NCI-H1436 treated with DMSO at 0.1 percent for 48 hours (cell line): ENCODE data around the gene FAM117A.

Source experiments
- DNase-seq: peaks from one replicate; lab custom pipeline; 2025; lab: John Stamatoyannopoulos, UW

FAM117A gene

DNA sequence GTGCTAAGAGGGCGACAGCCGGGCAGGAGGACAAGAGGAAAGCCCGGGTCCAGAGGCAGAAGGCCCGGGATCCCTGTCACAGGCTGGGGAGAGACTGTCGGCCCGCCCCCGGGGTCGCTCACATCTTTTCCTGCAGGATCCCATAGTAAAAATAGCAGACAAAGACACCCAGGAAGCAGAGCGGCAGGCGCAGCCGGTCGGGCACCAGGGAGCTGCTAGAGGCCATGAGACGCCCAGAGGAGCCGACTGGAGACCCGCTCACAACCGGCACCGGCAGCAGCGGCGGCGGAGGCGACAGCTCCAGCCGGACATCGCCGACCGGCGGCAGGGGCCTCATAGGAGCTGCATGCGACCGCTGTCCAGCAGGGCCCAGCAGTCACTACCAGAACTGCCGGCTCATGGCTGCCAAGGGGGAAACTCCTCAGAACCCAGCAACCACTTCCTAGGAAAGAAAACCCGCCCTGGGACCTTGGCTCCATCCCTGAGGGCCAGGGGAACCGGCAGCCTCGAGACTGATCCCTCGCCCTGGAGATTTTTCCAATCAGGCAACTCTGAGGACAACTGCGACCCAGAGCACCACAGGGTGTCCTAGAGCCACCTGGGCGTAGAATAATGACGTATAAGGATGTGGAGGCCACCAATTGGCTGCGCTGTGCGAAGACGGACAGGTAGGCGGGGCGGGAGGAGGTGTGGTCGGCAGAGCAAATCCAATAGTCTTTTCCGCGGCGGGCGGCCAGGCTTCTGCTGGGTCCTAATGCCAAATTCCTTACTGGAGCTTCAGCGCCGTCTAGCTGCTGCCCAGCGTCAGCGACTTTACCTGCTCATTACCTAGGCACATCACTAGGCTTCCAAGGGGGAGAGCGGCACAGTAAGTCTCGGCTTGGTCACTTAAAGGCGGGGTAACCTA is 56.1 kb downstream of the FAM117A start, which contains the start of gene SLC35B1:
Gene SLC35B1, minus strand, starts transcription at position 357 of the 907 bp plus-strand sequence. Its CDS starts 131 bp downstream, at position 226.
- DNase-seq, result peak; percentile 98

DNA sequence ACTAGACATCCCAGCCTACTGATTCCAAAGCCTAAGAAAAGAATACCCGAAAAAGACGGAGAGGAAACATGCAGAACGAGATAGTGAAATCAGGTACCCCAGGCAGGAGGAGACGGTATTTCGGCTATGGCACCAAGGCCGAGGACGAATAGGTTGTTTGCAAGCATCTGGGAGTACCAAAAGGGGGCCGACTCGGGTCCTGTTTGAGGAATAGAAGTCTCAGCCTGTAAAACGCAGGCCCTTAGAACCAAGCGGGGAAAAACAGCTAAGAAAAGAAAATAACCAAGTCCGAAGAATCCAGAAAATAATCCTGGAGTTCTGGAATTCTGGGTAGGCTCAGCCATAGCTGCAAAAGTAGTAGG is 56.7 kb downstream of the FAM117A start:
- DNase-seq, result no peak

DNA sequence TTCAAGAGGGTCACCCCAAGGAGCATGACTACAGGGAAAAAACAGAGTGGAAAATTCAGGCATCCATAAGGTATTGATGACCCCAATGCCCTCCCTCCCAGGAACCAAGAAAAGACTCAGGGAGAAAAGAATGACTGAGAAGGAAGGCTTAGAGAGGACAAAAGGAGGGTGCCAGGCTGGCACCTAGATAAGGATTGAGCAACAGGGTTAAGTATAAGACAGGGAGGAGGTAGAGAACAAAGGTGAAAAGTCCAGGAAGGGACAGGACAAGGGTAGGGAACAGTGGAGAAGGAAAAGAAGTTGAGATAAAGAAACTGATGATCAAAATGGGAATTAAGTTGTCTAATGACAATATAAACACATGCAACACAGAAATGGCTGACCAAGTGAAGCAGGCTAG is 58.7 kb downstream of the FAM117A start:
- DNase-seq, result no peak

DNA sequence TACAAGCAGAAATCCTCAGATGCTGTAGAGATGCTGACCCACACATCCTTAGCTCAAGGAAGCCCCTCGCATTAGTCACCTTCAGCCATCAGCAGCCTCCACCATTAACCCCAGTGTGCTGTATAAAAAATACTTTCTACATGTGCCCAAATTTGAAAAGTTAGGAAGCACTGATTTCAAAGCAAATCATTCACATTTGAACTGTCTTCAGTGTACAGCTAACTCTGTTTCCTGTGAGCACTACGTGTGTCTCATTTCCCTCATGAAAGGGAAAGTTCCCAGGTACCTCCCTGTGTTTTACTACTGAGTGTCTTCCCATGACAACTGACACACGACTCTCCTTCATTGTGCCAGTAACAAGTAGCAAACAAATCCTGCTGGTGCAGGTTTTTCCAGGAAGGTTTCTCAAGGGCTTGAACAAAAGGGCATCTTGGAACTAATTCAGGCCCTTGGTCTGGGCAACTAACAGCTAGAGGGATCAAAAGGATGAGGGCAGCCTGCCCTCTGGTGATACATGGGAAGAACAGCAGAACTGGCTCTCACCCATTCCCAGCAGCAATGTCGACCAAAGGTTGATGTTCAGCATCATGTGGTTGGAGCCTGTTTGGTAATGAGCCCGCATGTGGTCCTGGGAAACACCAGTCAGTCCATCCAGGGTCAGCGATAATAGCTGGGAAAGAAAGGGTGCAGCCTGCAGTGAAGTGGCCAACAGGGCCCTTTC is 60.2 kb downstream of the FAM117A start:
- DNase-seq, result no peak

DNA sequence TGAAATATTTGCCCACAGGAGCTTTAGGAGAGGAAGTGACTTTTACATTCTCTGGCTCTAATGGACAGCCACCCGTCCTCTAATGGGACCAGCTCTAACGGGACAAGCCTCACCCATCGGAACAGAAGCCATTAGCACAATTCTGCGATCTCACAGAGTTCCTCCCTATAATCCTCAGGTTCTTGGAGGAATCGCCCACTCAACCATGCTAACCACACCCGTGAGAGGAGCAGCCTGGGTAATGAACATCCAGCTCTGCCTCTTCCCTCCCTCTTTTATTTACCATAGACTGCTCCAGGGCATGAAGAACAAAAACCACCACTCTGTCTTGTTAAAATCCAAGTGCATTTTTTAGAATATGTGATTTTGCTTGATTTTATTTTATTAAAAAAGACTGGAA is 63.0 kb downstream of the FAM117A start:
- no peak for DNase-seq

DNA sequence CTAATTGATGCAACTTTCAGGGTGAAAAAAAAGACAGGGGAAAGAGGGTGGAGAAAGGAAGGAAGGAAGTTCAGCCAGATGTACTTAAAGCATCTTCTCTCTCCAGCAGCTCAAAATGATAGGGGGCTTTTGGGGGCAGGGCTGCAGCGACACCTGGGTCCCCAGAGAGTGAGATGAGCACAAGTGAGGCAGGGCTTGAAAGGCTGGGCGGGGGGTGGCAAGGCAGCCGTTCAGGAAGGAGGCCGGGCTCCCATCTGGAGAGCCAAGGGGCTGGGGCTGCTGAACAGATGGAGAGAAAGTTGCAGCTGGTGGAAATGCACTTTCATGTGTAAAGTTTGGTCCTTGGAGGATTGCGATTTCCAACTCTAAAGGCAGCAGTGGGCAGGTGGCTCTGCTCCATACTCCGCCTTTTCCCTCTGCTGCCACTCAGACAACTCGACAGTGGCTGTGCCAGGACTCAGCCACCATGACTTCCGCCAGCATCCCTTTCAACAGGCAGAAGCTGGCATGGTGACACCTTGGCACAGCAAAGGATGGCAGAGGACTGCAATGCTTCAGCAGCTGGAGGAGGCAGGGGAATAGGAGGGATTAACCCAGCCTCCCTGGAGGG is 63.9 kb downstream of the FAM117A start:
- DNase-seq, result no peak

DNA sequence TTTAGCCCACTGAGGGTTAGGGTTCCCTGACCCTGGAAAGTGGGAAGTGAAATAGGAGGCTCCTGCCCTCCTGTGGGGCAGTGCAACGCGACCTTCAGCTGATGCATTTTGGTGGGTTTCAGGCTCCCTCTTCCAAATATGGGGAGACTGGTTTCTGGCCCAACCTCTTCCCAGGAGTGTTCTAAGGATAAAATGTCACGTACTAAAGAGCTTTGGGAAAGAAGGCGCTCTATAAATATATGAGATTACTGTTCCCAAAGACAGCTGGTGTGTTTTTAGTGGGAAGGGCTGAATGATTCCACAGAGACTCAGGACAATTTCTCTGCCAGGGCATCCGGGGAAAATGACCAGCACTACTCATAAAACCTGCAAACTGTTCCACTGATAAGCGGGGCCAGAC is 65.9 kb downstream of the FAM117A start:
- no peak for DNase-seq

DNA sequence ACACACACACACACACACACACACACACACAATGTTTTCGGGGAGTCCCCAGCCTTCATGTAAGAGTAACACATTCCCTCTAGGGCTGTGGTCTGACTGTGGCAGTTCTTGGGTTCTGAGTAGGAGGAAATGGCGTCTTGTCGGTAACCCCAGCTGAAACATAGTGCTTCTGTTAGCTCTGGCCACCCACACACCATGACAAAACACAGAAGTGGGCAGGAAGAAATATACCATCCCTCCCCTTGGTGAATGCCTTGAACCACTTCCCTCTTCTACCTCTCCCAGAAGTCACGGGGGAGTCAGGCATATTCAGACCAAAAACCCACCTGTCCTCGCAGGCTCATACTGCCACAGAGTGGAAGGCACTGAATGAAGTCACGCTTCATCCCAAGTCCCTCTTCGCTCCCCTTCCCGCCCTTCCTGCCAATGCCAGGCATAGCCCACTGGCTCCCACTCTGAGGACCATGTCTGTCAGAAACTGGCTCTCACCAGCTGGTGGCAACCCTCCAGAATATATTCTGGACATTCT is 67.6 kb downstream of the FAM117A start:
- no peak for DNase-seq

DNA sequence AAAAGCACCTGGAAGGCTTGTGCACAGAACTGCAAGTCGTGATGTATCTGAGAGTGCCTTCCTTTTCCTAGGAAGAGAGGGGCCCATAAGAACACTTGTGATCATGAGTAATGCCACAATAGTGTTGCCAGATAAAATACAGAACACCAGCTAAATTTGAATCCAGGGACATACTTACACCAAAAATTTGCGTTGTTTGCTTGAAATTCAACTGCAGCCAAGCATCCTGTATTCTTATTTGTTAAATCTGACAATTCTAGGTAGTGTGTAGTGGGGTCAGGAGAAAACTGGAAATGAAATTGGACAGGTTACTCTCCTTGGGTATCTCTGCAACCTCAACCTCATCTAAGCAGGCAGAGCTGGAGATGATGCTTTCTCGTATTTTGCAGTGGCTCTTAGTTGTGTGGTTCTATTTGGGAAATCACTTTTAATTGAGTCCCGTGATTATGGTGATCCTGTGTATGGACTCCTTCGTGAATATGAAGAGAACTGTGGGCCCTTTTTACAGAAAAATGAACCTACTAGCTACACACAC is 68.2 kb downstream of the FAM117A start:
- no peak for DNase-seq

DNA sequence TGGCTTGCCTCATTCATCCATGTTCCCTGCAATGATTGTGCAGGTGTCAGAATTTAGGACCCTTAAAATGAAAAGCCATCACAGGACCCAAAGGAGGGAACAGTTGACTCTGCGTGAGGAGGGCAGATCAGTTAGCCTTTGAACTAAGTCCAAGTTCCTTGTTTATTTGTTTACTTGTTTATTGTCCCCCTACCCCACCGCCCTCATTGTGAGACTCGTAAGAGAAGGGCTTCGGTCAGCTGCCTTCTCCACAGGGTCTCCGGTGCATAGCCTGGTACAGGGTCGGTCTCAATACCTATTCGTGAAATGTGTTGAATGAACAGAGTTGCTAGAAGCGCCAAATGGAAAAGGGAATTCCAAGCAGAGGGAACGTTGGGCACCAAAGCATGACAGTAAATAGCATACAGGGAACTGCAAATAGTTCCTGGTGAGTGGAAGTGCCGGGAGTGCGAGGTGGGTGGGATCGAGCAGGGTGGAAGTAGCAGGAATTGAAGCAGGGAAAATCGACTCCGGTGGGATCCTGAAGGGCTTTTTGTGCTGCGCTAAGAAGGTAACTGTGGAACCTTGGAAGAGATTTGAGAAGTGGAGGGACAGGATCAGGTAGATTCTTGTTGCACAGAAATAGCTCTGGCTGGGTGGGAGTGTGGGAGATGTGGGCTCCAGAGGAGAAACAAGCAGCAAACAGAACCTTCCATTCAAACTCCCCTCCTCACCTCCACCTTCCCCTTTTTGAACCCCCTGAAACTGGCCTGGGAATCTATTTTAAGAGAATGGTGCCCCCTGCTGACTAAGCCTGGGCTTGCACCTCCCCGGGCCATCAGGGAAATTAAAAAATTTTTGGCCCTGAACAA is 68.9 kb downstream of the FAM117A start:
- DNase-seq, result no peak

DNA sequence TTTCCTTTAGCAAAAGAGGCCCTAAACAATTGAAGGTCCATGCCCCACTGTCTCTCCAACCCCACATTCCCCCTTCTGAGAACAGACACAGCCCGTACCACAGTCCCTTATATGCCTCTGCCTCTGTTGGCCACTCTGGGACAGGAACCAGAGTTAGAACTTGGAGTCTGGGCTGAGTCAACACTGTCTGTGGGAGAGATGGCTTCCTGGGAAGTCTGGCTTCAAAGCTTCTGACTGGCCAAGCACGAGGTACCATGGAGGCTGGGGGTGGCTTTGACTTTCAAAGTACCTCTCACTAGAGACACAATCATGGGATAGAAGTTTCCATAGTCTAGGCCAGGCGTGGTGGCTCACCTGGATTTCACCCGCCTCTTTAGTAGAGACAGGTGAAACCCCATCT is 71.2 kb downstream of the FAM117A start:
- DNase-seq, result no peak

DNA sequence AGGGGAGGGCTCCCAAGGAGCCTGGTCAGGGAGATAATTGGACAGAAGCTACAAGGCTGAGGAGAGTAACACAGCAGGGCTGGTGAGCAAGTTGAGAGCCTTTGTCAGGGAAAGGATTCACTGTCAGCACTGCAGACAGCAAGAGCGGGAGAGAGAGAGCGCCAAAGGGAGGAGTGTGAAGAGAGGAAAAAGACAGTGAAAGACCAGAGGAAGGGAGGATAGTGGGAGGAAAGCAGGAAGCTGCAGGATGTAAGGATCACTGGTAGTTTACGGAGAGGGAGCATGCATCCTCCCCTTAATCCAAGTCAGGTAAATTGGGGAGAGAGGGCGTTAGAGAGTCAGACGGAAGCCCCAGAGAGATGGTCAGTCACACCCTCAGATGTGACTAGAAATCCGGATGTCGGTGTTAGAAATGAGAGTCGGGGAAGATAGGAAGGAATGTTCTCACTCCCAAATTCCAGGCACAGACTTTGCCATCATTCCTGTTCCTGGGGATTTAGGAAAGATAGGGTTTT is 72.2 kb downstream of the FAM117A start:
- no peak for DNase-seq

DNA sequence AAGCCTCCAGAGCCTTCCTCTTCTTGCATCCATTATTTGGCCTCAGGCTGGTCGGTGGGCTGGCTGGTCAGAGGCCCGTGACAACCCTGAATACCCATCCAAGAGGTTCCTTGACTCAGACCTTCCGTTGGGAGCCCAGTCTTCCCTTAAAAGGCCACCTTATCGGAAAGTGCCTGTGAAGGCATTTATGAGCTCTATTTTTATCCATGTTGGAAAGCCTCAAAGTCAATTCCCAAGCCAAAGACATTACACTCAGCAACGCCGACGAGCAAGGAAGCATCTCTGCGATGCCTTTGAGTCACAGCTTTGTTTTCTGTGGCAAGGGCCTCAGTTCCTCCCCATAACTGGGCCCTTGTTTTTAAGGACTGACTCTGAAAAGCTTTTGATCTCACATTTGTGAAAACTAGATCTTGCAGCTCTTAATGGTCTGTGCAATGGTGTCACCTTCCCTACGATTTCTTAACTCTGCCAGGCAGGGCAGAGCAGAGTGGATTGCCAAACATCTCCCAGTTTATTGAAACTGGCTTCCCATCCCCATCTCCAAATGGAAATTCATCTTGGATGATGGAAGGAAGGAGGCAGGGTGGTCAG is 72.8 kb downstream of the FAM117A start:
- no peak for DNase-seq

DNA sequence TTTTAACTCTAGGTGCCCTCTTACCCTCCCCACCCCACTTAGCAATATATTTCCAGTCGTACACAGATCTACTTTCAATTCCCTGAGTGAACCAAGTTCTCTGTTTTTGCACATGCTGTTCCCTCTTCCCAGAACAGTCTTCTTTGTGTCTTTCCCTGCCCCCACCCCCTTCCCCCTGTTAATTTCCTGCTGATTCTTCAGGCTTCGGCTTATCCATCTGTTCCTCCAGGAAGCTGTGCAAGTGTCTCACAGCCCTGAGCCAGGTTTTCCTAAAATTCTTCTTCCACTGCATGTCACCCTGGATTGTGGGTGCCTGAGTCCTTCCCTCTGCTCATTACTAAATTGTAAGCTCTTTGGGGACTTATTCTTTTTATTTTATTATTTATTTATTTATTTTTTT is 73.7 kb downstream of the FAM117A start:
- DNase-seq, result no peak

DNA sequence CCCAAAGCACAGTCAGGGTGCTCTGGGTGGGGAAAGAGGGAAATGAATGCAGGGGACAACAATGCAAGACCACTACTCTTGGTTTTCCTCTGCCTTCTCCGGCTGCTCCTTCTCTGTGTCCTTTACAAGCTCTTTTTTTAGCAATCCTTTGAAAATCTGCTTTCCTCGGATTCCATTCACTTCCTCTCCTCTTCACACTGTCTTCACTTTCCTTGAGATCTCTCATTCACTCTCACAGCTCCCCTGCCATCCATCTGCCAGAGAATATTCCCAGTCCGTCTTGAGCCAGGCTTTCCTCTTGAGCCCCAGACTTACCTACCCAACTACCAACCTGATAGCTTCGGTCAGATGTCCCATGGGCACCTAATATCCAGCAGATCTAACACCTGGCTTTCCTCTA is 75.1 kb downstream of the FAM117A start:
- DNase-seq, result no peak

DNA sequence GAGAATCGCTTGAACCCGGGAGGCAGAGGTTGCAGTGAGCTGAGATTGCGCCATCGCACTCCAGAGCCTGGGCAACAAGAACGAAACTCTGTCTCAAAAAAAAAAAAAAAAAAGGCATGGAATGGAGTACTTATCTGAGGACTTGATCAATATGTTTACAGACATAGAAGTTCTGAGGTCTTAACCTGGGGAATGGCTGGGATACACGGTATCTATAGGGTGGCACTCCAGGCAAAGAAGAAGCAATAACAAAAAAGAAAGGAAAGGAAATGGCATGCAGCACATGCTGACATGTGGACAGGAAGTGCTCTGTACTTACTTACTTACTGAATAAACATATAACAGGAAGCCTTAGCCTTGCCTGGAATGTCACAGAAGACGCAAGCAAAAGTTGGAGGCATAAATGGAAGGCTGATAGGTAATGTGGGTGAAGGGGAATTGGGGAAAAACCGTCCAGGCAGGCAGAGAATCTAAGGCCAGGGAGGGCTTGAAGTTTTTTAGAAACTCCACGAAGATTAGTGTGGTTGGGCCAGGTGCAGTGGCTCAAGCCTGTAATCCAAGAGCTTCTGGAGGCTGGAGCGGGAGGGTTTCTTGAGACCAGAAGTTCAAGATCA is 75.9 kb downstream of the FAM117A start:
- DNase-seq, result no peak

DNA sequence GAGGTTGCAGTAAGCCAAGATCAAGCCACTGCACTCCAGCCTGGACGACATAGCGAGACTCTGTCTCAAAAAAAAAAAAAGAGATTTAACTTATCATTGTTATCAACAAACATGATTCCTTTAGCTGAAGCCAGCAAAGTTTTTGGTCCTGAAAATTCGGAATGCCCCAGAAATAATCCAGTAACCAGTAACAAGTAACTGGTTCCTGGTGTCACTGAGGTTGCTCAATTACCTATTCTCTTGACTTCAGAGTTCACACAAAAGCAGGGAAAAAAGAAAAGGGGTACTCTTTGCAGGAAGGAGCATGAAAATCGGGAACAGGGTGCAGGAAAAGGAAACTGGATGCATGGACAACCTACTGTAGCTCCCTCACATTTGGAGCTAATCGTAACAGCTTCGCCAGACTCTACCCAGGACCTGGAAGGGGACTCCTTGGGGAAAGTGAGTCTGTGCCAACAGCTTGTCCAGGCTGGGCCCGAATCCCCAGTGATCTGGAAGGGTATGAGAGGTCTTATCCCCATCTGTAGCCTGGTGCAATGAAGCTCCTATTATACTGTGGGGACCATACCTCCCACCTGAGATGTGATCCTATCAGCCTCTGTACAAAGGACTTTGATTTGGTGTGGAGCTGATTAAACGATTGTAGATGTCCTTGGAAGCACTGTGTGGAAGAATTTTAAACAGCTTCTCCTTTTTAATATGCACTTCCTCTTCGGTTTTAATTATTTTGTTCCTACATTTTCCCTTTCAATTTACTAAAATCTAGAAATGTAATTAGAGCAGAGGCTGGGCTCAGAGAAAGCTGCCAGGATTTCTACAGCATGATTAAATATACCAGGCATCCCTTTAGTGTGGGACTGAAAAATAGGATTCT is 82.6 kb downstream of the FAM117A start:
- DNase-seq, result no peak

DNA sequence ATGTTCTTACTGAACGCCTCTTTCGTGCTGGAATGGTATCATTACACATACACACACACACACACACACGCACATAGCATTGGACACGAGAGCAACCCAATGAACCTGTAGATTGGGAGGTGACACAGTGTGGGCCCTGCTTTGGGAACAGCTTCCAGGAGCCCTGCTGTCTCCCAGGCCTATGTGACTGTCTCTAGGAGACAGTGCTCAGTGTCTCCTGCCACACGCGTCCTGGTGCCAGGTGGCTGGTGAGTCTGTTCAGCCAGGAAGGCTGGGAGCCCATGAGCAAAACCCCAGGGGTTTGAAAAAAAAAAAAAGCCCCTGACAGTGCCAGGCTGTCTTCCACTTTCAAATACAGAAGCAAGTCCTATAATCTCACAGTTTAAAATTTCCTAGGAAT is 83.6 kb downstream of the FAM117A start:
- peak; percentile 10 for DNase-seq
